NCI-H2029 (cell line): ENCODE results near the gene U2AF1.
"Not testable (repeated sequence)": the region's sequence is repeated elsewhere in the genome, so short reads cannot be mapped to it uniquely, and the experiment has no call there.

Experiments used
- DNase-seq: peaks from one replicate; lab custom pipeline; 2025; lab: John Stamatoyannopoulos, UW

U2AF1 gene

DNA sequence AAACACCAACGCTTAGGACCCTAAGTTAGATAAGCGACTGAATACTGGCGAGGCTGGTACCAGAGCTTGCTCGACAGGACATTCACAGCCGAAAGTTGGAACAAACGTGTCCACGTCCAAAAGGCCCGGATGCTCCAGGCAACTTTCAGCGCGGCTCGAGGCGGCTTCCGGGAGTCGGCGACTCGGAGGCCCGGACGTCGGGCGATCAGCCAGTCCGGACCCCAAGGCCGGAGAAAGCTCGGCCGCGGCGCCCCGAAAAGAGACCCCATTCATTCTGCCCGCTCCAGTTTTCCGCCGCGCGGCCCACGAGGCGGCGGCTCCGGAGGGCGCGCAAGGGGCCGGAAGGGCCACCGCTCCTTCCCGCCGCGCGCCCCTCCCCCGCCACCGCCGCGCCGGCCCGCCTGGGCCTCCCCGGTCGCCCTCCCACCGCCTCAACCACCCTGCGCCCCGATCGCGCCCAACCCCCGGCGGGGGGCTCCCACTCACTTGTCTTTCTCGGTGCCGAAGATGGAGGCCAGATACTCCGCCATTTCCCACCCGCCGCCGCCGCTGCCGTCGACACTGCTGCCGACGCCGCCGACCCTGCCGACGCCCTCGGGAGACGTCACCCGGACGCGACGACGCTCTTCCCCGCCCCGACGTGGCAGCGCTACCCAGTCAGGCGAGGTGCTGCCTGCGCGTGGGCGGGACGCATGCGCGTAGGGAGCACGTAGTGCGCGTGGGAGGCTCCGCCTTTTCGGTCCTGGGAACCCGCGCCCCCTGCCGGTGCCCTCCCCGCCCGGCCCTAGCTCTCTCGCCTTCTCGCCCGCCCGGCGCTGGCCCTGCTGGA is at the start of gene U2AF1:
U2AF1 (minus strand) TSS at position 606 of the 829 bp plus-strand sequence; CDS start at position 530, 76 bp downstream.
- DNase-seq = not testable (repeated sequence)

DNA sequence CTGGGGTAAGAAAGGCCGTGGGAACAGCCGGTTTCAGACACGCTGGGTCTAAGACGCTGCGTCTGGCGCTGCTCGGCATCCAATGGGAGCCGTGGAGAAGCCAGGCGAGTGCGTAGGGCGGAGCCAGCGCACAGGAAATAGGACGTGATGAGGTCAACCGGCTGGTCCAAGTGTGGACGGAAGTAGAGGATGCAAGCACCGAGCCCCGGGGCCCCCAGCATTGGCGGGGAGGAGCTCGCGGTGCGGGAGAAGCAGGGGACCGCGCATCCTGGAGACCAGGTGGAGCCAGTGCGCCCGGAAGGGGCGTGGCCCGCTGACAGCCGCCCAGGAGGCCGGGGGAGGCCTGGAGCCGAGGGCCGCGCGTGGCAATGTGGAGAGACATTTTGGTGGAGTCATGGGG is 46.2 kb upstream of the U2AF1 start:
- DNase-seq = not testable (repeated sequence)

GRCh38 chr21:43149344-43149743 is 42.0 kb upstream of the U2AF1 start:
- DNase-seq = not testable (repeated sequence)

GRCh38 chr21:43147999-43148398 is 40.6 kb upstream of the U2AF1 start:
- not testable (repeated sequence) for DNase-seq

- DNase-seq = not testable (repeated sequence)
Observed at GRCh38 chr21:43146637-43147036, 39.3 kb upstream of the U2AF1 start.

DNA sequence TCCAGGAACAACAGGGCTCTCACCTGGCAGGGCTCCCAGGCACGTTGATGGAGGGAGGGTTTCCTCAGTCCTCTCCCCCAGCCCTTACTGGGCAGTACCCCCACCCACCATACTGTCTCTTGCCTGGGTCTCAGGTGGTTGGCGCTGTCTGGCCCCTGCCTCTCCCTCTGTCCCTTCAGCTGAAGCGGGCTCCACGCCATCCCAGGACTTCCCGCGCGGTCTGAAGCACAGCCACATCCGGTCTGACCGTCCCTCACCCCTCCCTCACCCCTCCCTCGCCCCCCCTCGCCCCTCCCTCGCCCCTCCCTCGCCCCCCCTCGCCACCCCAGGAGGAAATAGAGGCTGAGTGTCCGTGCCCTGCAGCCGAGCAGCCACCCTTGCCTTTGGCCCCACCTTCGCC is 34.0 kb upstream of the U2AF1 start:
- not testable (repeated sequence) for DNase-seq

GRCh38 chr21:43138944-43139343 is 31.6 kb upstream of the U2AF1 start:
- not testable (repeated sequence) for DNase-seq

DNA sequence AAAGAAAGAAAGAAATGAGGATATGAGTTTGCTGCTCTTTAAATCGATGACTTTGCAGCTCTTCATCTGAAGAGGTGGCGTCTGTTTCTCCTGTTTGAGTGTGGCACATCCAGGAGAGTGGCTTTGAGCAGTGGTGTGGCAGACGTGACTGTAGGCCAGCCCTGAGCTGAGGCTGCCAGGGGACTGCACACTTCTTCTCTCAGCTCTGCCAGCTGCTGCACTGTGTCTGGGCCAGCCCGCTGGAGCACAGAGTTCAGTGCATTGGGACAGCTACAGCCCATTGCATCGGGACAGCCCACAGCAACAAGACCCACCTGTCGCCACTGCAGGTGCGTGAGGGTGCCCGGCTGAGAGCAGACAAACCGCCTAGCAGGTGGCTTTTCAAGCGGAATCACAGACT is 27.1 kb upstream of the U2AF1 start:
- DNase-seq = not testable (repeated sequence)

- not testable (repeated sequence) for DNase-seq
Observed at GRCh38 chr21:43130094-43130493, 22.7 kb upstream of the U2AF1 start.

GRCh38 chr21:43115956-43116355 is 8.6 kb upstream of the U2AF1 start:
- not testable (repeated sequence) for DNase-seq

DNA sequence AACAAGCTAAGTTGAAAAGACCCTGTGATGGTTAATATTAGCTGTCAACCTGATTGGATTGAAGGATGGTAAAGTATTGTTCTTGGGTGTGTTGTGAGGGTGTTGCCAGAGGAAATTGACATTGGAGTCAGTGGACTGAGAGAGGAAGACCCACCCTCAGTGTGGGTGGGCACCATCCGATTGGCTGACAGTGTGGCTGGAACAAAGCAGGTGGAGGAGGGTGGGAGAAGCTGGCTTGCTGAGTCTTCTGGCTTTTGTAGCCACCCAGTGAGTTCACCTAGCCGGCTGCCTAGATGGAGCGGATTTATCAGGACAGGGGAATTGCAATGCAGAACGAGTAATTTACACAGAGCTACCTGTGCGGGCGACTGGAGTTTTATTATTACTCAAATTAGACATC is 7.1 kb upstream of the U2AF1 start:
- not testable (repeated sequence) for DNase-seq

GRCh38 chr21:43109006-43109405 is 1.6 kb upstream of the U2AF1 start:
- not testable (repeated sequence) for DNase-seq

DNA sequence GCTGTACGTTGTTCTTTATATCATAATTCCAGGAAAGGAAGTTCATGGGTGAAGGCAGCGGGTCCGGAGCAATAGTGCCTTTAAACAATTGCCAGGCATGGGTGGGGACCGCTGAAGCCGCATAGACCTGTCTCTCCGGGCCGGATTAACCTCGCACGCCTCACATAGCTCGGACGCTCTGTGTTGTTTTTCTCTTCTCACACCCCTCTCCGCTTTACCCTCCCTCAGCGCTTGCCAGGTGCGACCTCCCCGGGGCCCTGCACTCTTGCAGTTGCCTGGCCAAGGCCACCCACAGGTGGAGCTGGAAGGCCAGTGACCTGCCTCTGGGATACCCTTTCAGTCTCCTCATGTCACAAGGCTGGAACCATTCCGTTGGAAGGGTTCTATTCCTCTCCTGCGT is 807 bp upstream of the U2AF1 start:
- DNase-seq = not testable (repeated sequence)

DNA sequence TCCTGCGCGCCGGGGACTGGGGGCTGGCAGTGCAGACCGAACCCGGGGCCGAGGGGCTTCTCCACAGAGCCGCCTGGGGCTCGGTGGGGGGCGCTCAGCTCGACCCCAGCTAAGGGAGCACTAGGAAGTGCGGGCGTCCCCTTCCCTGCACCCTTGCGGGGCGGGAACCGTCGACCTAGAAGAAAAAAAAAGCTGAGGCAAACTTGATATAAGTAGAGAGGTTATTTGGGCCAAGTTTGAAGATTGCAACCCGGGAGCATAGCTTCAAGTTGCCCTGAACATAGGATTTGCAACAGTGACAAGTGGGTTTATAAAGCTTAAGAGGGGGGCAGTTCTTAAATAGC is 396 bp upstream of the U2AF1 start:
- not testable (repeated sequence) for DNase-seq

DNA sequence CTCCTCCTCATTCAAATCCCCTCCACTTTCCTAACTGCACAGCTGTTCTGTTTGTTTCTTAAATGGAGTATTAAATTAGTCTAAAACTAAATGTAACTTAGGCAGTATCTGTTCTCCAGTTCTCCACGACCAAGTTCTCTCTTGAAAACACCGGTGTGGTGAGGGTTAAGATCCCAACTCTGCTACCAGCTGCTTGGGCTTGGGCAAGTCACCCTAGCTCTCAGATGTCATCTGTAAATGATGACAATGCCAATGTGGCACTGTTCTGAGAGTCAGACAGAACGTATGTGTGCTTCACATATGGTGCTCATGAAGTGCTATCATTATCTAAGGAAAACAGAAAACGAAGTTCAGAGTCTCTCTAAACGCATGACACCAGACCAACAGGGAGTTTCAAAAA is 2.7 kb downstream of the U2AF1 start:
- not testable (repeated sequence) for DNase-seq

GRCh38 chr21:43102281-43102680 is 5.1 kb downstream of the U2AF1 start:
- DNase-seq = not testable (repeated sequence)

DNA sequence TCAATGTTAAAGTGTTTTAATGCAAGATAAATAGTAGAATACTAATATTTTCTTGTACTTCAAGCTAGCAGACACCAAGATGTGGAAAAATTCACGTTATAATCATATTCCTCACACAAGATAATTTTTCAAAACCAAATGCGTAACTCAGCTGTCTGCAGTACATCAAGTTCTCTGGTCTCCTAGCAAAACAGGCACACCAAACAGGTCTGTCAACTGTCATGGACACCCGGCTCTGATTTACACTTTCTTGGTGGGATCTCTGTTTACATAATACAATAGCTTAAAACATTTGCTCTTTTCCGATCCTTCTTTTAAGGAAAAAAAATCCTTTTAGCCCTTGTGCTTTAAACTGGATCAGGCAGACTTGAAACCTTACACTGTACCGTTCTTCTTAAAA is 5.7 kb downstream of the U2AF1 start:
- DNase-seq = not testable (repeated sequence)

GRCh38 chr21:43101000-43101399 is 6.4 kb downstream of the U2AF1 start:
- DNase-seq = not testable (repeated sequence)

- DNase-seq = not testable (repeated sequence)
Observed at GRCh38 chr21:43091979-43092614, 15.3 kb downstream of the U2AF1 start.

DNA sequence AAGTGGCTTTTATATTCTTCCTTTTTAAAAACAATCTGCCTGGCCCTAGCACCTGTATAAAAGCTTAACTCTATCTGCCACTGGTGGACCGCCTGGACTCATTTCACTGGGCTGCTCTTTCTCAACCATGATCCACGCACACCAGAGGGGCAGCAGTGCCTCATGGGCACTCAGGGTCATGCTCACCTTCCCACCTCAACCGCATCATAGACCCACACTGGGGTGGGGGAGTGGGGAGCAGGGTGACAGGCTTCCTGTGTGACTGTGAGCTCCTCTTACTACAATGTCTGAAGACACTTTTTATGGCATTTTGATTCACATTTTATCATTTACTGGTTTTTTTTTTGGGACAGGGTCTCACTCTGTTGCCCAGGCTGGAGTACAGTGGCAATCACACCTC is 16.4 kb downstream of the U2AF1 start:
- not testable (repeated sequence) for DNase-seq

DNA sequence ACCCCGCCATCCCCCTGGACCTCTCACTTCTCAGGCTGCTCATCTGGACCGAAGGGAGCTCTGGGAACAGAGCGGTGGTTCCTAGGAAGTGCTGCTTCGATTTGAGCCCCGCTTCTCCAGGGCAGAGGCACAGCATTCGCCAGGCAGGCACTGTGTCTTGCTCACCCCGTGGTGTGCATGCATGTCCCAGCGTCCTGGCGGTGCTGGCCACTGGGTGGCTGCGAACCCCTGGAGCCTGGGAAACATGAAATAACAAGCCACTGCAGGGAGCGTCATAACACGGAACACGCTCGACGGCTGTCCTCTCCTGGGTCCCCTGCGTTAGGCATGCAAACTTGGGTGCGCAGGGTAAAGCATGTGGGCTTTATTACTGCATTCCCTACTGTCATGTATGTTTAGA is 17.9 kb downstream of the U2AF1 start:
- DNase-seq = not testable (repeated sequence)

- not testable (repeated sequence) for DNase-seq
Observed at GRCh38 chr21:43082587-43083300, 24.6 kb downstream of the U2AF1 start.

GRCh38 chr21:43076643-43077042 is 30.7 kb downstream of the U2AF1 start:
- DNase-seq = not testable (repeated sequence)
